ENCODE results near the gene ERBB3. TPM values are rescaled to one million over a fixed set of nuclear protein-coding genes. Genes with fewer than 3 reads are reported as not detected.

The ERBB3 gene
- 0.53 and 0.70 TPM in 2 replicates for total RNA-seq (ENCODE audit: low replicate concordance)

GRCh38 chr12:56079723-56080555, at the start of gene ERBB3:
Gene ERBB3 (plus strand): TSS chr12:56080165. CDS start chr12:56080301, 136 bp downstream.

DNA sequence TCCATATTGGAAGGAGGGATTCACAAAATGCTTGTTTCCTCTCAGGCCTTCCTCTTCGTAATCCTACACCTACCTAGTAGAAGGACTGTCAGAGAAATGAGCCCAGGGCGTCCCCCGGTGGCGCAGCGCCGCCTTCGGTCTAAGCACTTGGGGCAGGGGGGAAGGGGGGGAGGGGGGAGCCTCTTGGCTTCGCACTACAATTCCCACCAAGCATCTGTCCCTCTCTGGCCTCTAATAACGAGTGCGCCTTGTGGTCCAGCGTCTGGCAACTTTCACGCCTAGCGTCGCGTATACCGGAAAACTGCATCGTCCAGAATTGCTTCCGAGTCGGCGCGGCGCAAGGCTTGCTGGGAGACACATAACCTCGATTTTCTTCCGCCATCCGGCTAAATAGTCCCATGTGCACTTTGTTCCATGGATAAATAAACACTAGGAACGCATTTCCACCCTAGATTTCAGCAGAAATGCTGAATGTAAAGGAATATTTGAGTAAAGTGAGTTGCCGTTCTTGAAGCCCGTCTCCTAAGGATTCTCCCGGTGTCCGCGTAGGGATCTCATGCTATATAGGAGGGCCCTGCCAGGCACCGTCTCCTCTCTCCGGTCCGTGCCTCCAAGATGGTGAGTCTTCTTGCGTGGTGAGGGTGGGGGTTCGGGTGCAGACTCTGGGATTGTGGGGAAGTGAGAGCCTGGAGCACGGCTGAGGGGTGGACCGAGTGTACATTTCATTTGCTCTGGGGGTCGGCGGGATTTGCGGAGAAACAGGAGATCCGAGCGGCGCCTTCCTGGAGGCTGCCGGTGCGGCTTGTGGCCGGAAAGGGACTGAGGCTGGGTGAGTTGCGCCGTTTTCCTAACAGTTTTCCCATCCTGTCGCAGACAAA, 38.2 kb upstream of the ERBB3 start, which contains the start of gene RPS26:
Gene RPS26 (plus strand): TSS at position 367 of the 878 bp plus-strand sequence. CDS start 249 bp downstream, at position 616.

GRCh38 chr12:56104109-56104814, 24.3 kb downstream of the ERBB3 start, which contains the start of gene PA2G4:
Gene PA2G4 (plus strand): TSS chr12:56104559. CDS start chr12:56104738, 179 bp downstream.

GRCh38 chr12:56116267-56117081, 36.5 kb downstream of the ERBB3 start, which contains the start of gene RPL41:
Gene RPL41 (plus strand): TSS chr12:56116633.

DNA sequence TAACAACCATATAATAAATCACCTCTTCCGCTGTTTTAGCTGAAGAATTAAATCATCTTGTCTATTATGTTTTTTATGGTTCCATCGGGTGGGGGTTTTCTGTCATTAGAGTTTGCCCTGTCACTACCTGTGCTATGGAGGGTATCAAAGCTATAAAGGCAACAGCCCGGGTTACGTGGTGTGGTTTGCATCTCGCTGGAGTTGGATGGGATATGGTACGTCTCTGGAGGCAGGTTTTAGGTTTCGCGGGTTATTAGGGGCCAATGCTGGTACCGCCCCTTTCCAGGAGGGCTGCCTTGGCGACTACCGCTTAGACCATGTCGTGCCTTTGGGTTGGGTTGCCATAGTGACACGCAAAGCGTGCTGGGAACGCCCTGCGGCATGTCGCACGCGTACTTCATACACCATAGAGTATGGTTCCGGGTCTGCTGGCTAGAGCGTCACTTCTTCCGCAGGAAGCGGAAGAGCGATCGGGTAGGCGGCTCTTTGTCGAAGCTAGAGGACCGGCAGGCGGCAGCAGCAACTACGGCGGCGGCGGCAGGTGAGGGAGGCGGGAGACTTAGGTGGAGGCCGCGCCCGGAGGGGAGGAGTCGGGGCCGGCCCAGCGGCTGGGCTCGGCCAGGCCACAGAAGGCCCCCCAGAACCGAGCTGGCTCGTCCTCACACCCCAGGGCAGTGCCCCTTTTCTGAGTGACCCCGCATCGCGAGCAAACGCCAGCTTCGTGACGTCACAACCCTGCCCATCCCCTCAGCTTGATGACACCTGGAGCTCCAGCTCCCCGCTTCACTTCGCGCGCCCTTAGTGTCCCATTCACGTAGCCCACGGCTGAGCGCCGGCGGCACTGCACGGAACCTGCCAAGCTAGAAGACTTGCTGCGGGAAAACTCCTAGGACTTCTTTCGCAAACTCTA, 38.1 kb downstream of the ERBB3 start, which contains the start of gene ZC3H10:
Gene ZC3H10 (plus strand): TSS at position 489 of the 910 bp plus-strand sequence. CDS start 2,297 bp downstream, outside the sequence.

DNA sequence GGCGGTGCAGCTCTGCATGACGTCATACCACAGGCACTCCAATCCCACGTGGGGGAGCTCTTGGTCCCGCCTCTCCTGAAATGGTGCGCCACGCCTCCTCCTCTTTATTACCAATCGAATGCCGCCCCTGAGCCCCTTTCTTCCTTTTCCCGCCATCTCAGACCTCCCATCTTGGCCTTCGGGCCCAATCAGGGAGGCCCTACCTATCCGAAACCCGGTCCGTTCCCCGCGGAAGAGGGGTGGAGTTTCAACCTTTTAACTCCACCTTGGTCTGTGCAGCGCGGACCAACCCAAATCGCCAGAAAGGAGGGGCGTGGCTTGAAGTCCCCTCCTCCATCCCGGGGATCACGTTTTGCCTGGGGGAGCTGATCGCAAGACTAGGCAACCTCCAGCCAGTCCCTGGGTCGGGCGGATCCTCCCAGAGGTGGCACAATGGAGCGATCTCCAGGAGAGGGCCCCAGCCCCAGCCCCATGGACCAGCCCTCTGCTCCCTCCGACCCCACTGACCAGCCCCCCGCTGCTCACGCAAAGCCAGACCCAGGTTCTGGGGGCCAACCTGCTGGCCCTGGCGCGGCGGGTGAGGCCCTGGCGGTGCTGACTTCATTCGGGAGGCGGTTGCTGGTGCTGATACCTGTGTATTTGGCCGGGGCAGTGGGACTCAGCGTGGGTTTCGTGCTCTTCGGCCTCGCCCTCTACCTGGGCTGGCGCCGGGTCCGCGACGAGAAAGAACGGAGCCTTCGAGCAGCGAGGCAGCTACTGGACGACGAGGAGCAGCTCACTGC, 48.1 kb downstream of the ERBB3 start, which contains the start of gene ESYT1:
Gene ESYT1 (plus strand): TSS at position 380 of the 782 bp plus-strand sequence. CDS start 53 bp downstream, at position 433.

DNA sequence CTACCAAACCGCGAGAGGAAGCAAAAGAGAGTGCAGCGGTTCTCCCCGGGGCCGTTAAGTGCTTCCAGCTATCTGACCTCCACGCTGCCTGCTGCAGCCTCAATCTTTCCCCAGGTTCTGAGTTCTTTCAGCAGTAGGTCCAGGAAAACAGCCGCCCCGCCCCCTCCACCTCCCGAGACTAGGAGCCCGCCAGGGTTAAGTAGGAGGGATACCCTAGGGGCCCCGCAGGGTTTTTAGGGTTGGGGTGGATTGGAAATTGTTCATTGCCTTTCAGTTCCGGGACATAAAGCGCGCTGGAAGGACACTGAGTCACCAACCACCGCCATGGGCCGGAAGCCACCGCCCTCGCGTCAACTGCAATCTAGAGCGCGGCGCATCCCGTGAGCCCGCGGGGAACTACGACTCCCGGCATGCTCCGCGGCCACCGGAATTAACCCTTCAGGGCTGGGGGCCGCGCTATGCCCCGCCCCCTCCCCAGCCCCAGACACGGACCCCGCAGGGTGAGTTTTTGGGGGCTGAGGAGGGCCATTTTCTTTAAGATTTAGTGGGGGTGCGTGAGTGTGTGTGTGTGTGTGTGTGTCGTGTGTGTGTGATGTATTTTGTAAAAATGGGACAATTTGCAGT, 72.3 kb downstream of the ERBB3 start, which contains the start of gene MYL6B:
Gene MYL6B (plus strand): TSS at position 456 of the 624 bp plus-strand sequence. CDS start 1,332 bp downstream, outside the sequence.

Other genes with a start within 250 kb of the ERBB3 start
- gene MMP19, start 237.2 kb upstream of the ERBB3 start, total RNA-seq (ENCODE audit: low replicate concordance): 4.0 and 12.0 TPM in 2 replicates
- 17.1 and 37.1 TPM in 2 replicates for gene PYM1, start 152.3 kb upstream of the ERBB3 start, total RNA-seq (ENCODE audit: low replicate concordance)
- gene DGKA, start 149.0 kb upstream of the ERBB3 start, total RNA-seq (ENCODE audit: low replicate concordance): 34.4 and 52.2 TPM in 2 replicates
- 0.23 and 0.90 TPM in 2 replicates for gene PMEL, start 114.1 kb upstream of the ERBB3 start, total RNA-seq (ENCODE audit: low replicate concordance)
- gene CDK2, start 113.3 kb upstream of the ERBB3 start, total RNA-seq (ENCODE audit: low replicate concordance): 2.9 and 18.4 TPM in 2 replicates
- gene RAB5B, start 106.1 kb upstream of the ERBB3 start, total RNA-seq (ENCODE audit: low replicate concordance): 35.0 and 40.1 TPM in 2 replicates
- 8.3 and 11.9 TPM in 2 replicates for gene SUOX, start 82.9 kb upstream of the ERBB3 start, total RNA-seq (ENCODE audit: low replicate concordance)
- gene IKZF4, start 59.1 kb upstream of the ERBB3 start, total RNA-seq (ENCODE audit: low replicate concordance): 0.35 and 0.83 TPM in 2 replicates
- gene RPS26, start 38.2 kb upstream of the ERBB3 start, total RNA-seq (ENCODE audit: low replicate concordance): 28.5 and 116 TPM in 2 replicates
- 132 and 135 TPM in 2 replicates for gene PA2G4, start 24.4 kb downstream of the ERBB3 start, total RNA-seq (ENCODE audit: low replicate concordance)
- 4,087 and 6,384 TPM in 2 replicates for gene RPL41, start 36.5 kb downstream of the ERBB3 start, total RNA-seq (ENCODE audit: low replicate concordance)
- 4.7 and 5.7 TPM in 2 replicates for gene ZC3H10, start 38.1 kb downstream of the ERBB3 start, total RNA-seq (ENCODE audit: low replicate concordance)
- gene ESYT1, start 48.1 kb downstream of the ERBB3 start, total RNA-seq (ENCODE audit: low replicate concordance): 173 and 204 TPM in 2 replicates
- gene MYL6B, start 72.4 kb downstream of the ERBB3 start, total RNA-seq (ENCODE audit: low replicate concordance): 104 and 107 TPM in 2 replicates
- 3,250 and 5,170 TPM in 2 replicates for gene MYL6, start 78.2 kb downstream of the ERBB3 start, total RNA-seq (ENCODE audit: low replicate concordance)
- 38.8 and 54.9 TPM in 2 replicates for gene SMARCC2, start 109.3 kb downstream of the ERBB3 start, total RNA-seq (ENCODE audit: low replicate concordance)
- gene RNF41, start 141.8 kb downstream of the ERBB3 start, total RNA-seq (ENCODE audit: low replicate concordance): 174 and 323 TPM in 2 replicates
- gene NABP2, start 144.2 kb downstream of the ERBB3 start, total RNA-seq (ENCODE audit: low replicate concordance): 24.2 and 33.1 TPM in 2 replicates
- not detected in 2 replicates for gene SLC39A5, start 149.9 kb downstream of the ERBB3 start, total RNA-seq (ENCODE audit: low replicate concordance)
- gene ANKRD52, start 178.2 kb downstream of the ERBB3 start, total RNA-seq (ENCODE audit: low replicate concordance): 17.0 and 17.1 TPM in 2 replicates
- 5.9 and 6.9 TPM in 2 replicates for gene COQ10A, start 186.8 kb downstream of the ERBB3 start, total RNA-seq (ENCODE audit: low replicate concordance)
- gene CS, start 220.2 kb downstream of the ERBB3 start, total RNA-seq (ENCODE audit: low replicate concordance): 44.8 and 81.3 TPM in 2 replicates
- gene CNPY2, start 235.8 kb downstream of the ERBB3 start, total RNA-seq (ENCODE audit: low replicate concordance): 74.3 and 113 TPM in 2 replicates